Activated naive CD8-positive, alpha-beta T cell (primary cell): Measurements from ENCODE around the gene FRMPD4.

Source experiments
- H3K27ac Mint-ChIP-seq: one replicate; pipeline ENCODE4 v1.8.0; 2021; ENCODE audit warnings: mixed read lengths
- H3K27me3 Mint-ChIP-seq: one replicate; pipeline ENCODE4 v1.8.0; 2021; ENCODE audit warnings: mixed read lengths
- H3K36me3 Mint-ChIP-seq: one replicate; pipeline ENCODE4 v1.8.0; 2021; ENCODE audit warnings: mixed read lengths
- H3K4me1 Mint-ChIP-seq: one replicate; pipeline ENCODE4 v1.8.0; 2021; ENCODE audit warnings: low read depth, mixed read lengths
- H3K4me3 Mint-ChIP-seq: one replicate; pipeline ENCODE4 v1.8.0; 2021; ENCODE audit warnings: mild to moderate bottlenecking, mixed read lengths
- H3K9me3 Mint-ChIP-seq: one replicate; pipeline ENCODE4 v1.8.0; 2021; ENCODE audit warnings: low read depth, mixed read lengths

The FRMPD4 gene

GRCh38 chrX:12446342-12447075 lies 308.2 kb downstream of the FRMPD4 start:
- Mint-ChIP-seq H3K36me3 (no peaks in the 10 kb centered on the region), H3K4me1 (no peaks in the 10 kb centered on the region), H3K4me3 (no peak overlapping the region), H3K27me3 (peaks cover 1% of the 10 kb centered on the region), H3K27ac (no peak overlapping the region), H3K9me3 (no peaks in the 10 kb centered on the region)

GRCh38 chrX:12447448-12448064 lies 309.3 kb downstream of the FRMPD4 start:
- no peaks in the 10 kb centered on the region for H3K36me3 Mint-ChIP-seq
- no peaks in the 10 kb centered on the region for H3K9me3 Mint-ChIP-seq
- no peak overlapping the region for H3K27ac Mint-ChIP-seq
- H3K27me3 Mint-ChIP-seq, result no peaks in the 10 kb centered on the region
- no peaks in the 10 kb centered on the region for H3K4me1 Mint-ChIP-seq
- H3K4me3 Mint-ChIP-seq, result no peak overlapping the region

- Mint-ChIP-seq H3K36me3 (no peaks in the 10 kb centered on the region), H3K27ac (no peak overlapping the region)
Observed at GRCh38 chrX:12452268-12452667, 314.0 kb downstream of the FRMPD4 start.

GRCh38 chrX:12460929-12461328 lies 322.7 kb downstream of the FRMPD4 start:
- Mint-ChIP-seq H3K36me3 (no peaks in the 10 kb centered on the region), H3K27me3 (no peaks in the 10 kb centered on the region), H3K4me3 (no peak overlapping the region), H3K27ac (no peak overlapping the region), H3K4me1 (no peaks in the 10 kb centered on the region), H3K9me3 (no peaks in the 10 kb centered on the region)

More at GRCh38 chrX:12452268-12452667, 314.0 kb downstream of the FRMPD4 start:
- no peak overlapping the region for H3K4me3 Mint-ChIP-seq
- H3K4me1 Mint-ChIP-seq, result no peaks in the 10 kb centered on the region
- no peaks in the 10 kb centered on the region for H3K9me3 Mint-ChIP-seq
- no peaks in the 10 kb centered on the region for H3K27me3 Mint-ChIP-seq

GRCh38 chrX:12463052-12463451 lies 324.8 kb downstream of the FRMPD4 start:
- Mint-ChIP-seq H3K4me1 (no peaks in the 10 kb centered on the region), H3K36me3 (no peaks in the 10 kb centered on the region), H3K9me3 (no peaks in the 10 kb centered on the region), H3K27me3 (no peaks in the 10 kb centered on the region), H3K4me3 (no peak overlapping the region), H3K27ac (no peak overlapping the region)

- Mint-ChIP-seq H3K4me1 (no peaks in the 10 kb centered on the region), H3K36me3 (no peaks in the 10 kb centered on the region), H3K9me3 (no peaks in the 10 kb centered on the region), H3K4me3 (no peak overlapping the region), H3K27me3 (no peaks in the 10 kb centered on the region), H3K27ac (no peak overlapping the region)
Observed at GRCh38 chrX:12463873-12464272, 325.6 kb downstream of the FRMPD4 start.

- H3K9me3 Mint-ChIP-seq, result no peaks in the 10 kb centered on the region
- H3K27ac Mint-ChIP-seq, result no peak overlapping the region
- H3K4me3 Mint-ChIP-seq, result no peak overlapping the region
- no peaks in the 10 kb centered on the region for H3K4me1 Mint-ChIP-seq
- H3K36me3 Mint-ChIP-seq, result no peaks in the 10 kb centered on the region
- no peaks in the 10 kb centered on the region for H3K27me3 Mint-ChIP-seq
Observed at GRCh38 chrX:12467321-12467720, 329.0 kb downstream of the FRMPD4 start.

DNA sequence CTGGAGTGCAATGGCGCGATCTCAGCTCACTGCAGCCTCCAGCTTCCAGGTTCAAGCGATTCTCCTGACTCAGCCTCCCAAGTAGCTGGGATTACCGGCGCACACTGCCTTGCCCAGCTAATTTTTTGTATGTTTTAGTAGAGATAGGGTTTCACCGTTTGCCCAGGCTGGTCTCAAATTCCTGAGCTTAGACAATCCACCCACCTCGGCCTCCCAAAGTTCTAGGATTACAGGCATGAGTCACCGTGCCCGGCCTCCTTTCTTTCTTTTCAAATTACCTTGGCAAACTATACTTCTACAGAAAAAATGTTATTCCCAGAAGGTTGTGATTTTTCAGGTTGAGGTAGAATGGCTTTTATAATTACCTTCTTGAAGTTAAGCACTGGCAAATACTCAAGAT lies 331.0 kb downstream of the FRMPD4 start:
- Mint-ChIP-seq H3K27ac (no peak overlapping the region), H3K36me3 (no peaks in the 10 kb centered on the region), H3K27me3 (no peaks in the 10 kb centered on the region), H3K4me3 (no peak overlapping the region), H3K9me3 (no peaks in the 10 kb centered on the region), H3K4me1 (no peaks in the 10 kb centered on the region)

GRCh38 chrX:12471061-12471460 lies 332.8 kb downstream of the FRMPD4 start:
- H3K4me1 Mint-ChIP-seq, result no peaks in the 10 kb centered on the region
- no peaks in the 10 kb centered on the region for H3K9me3 Mint-ChIP-seq
- H3K4me3 Mint-ChIP-seq, result no peak overlapping the region
- no peaks in the 10 kb centered on the region for H3K36me3 Mint-ChIP-seq
- no peak overlapping the region for H3K27ac Mint-ChIP-seq
- H3K27me3 Mint-ChIP-seq, result no peaks in the 10 kb centered on the region

GRCh38 chrX:12480956-12481355 lies 342.7 kb downstream of the FRMPD4 start:
- no peaks in the 10 kb centered on the region for H3K36me3 Mint-ChIP-seq
- no peak overlapping the region for H3K4me3 Mint-ChIP-seq
- H3K27me3 Mint-ChIP-seq, result no peaks in the 10 kb centered on the region
- H3K4me1 Mint-ChIP-seq, result no peaks in the 10 kb centered on the region
- no peak overlapping the region for H3K27ac Mint-ChIP-seq
- H3K9me3 Mint-ChIP-seq, result peaks cover 3% of the 10 kb centered on the region

DNA sequence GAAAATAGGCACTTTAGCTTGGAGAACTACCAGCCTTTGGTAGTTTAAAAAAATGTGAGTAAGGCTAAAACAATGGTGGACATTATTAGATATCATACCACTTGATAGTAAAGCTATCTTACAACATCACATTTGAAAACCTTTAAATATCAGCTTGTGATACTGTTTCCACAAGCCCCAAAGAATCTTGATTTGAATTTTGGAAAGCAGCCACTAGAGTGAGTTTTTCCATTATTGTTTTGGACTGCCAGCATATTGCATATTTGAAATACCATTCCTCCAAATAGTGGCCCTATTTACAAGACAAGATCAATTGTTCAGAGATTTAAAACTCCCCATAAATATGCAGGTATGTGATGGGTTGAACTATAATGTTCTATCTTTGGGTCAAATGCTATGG lies 349.9 kb downstream of the FRMPD4 start:
- Mint-ChIP-seq H3K4me3 (no peak overlapping the region), H3K36me3 (no peaks in the 10 kb centered on the region), H3K4me1 (no peaks in the 10 kb centered on the region), H3K27me3 (no peaks in the 10 kb centered on the region), H3K9me3 (no peaks in the 10 kb centered on the region), H3K27ac (no peak overlapping the region)

DNA sequence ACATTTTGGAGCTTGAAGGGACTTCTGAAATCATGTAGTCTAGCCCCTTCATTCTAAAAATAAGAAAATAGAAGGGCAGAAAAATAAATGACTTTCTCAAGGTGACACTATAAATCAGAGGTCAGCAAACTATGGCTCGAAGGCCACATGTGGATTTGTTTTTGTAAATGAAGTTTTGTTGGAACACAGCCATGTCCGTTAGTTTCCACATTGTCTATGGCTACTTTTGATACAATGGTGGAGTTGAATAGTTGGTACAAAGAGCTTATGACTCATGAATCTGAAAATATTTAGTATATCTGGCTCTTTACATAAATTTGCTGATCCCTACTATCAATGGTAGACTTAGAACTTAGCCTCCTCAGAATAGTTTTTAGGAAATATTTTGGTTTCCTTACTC lies 350.5 kb downstream of the FRMPD4 start:
- Mint-ChIP-seq H3K27ac (no peak overlapping the region), H3K27me3 (no peaks in the 10 kb centered on the region), H3K9me3 (no peaks in the 10 kb centered on the region), H3K4me1 (no peaks in the 10 kb centered on the region), H3K4me3 (no peak overlapping the region), H3K36me3 (no peaks in the 10 kb centered on the region)

GRCh38 chrX:12489341-12489740 lies 351.1 kb downstream of the FRMPD4 start:
- no peaks in the 10 kb centered on the region for H3K27me3 Mint-ChIP-seq
- H3K27ac Mint-ChIP-seq, result no peak overlapping the region
- no peaks in the 10 kb centered on the region for H3K9me3 Mint-ChIP-seq
- no peaks in the 10 kb centered on the region for H3K36me3 Mint-ChIP-seq
- no peak overlapping the region for H3K4me3 Mint-ChIP-seq
- no peaks in the 10 kb centered on the region for H3K4me1 Mint-ChIP-seq

- Mint-ChIP-seq H3K4me3 (no peak overlapping the region), H3K9me3 (no peaks in the 10 kb centered on the region), H3K4me1 (no peaks in the 10 kb centered on the region), H3K36me3 (no peaks in the 10 kb centered on the region), H3K27me3 (no peaks in the 10 kb centered on the region), H3K27ac (no peak overlapping the region)
Observed at GRCh38 chrX:12494400-12495138, 356.3 kb downstream of the FRMPD4 start.

- H3K27ac Mint-ChIP-seq, result no peak overlapping the region
- H3K9me3 Mint-ChIP-seq, result no peaks in the 10 kb centered on the region
- H3K36me3 Mint-ChIP-seq, result no peaks in the 10 kb centered on the region
- H3K27me3 Mint-ChIP-seq, result no peaks in the 10 kb centered on the region
- no peaks in the 10 kb centered on the region for H3K4me1 Mint-ChIP-seq
- no peak overlapping the region for H3K4me3 Mint-ChIP-seq
Observed at GRCh38 chrX:12496343-12496742, 358.1 kb downstream of the FRMPD4 start.
